Measurements from ENCODE around the gene SEC22A. TPM values are rescaled to one million over a fixed set of nuclear protein-coding genes. Genes with fewer than 3 reads are reported as not detected.

The SEC22A gene
- polyA plus RNA-seq, 1 donor, result 15.2 TPM

DNA sequence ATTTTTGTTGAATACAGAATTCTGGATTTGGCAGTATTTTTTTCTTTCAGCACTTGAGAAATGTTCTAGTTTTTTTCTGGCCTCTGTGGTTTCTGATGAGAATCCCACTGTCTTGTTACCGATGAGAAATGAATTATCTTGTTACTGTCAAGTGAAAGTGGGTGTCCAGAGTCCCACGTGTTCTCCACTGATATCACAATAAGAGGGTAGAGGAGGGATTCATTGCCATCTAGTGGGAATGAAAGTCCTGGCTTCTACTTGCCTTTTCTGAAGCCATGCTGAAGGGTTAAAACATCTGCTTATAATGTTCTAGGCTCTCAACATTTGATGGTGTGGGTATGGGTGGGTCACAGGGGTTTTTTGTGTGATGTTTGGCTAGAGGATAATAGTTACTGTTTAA, 66.1 kb downstream of the SEC22A start:
- DNase-seq, result no peak

DNA sequence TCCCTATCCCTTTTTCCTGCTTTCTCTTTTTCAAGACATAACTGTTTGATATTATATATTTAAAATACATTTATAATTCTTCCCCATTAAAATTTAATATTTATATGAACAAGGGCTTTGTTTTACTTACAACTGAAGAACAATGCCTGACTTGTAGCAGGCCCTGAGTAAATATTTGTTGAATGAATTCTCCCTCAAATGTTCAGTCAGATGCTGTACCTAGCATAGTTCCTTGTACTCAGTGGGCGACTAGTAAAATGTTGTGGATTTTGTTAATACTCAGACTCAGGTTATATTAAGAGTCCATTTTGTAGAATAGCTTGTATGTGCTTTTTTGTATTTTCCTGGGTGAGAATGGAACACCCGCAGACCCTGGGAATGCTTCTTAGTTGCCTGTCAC, 69.1 kb downstream of the SEC22A start:
- no peak for DNase-seq

DNA sequence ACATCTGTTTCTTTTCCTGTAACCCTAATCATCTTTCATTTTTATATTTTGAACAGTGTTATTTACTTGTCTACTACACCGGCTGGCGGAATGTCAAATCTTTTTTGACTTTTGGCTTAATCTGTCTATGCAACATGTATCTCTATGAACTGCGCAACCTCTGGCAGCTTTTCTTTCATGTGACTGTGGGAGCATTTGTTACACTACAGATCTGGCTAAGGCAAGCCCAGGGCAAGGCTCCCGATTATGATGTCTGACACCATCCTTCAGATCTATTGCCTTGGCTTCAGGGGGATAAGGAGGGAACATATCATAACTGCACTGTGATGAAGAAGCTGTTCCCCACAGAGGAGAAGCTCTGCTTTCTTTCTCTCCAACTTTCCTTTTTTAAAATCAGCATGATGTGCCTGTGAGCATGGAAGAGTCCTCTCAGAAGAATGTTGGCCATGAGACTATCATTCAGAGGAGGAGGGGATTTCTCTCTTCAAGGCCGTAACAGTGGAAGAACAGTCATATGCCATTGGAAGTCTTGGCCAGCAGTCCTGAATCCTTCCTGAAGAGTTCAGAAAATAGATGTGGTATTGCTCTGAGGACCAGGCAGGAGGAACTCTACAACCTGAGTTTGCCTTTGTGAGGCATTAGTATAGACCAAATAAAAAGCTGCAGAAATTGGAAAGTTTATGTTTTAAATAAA, 69.9 kb downstream of the SEC22A start:
- DNase-seq, result no peak

DNA sequence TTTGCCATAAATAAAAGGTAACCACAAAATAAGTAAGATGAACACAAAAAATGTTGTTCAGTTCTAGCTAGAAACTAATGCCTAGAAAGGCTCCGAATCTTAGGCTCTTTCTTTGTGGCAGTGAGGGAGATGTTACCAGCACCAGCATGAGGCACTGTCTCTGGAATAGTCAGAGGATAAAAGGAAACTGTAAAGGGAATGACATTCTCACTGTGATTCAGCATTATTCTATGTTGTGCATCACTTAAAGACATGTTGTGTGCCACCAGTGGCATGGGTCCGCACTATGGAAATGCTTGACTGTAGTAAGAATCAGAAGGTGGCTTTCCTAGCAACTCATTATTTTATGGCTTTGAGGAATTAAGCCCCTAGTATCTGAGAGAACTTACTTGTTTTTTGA, 70.8 kb downstream of the SEC22A start:
- no peak for DNase-seq

DNA sequence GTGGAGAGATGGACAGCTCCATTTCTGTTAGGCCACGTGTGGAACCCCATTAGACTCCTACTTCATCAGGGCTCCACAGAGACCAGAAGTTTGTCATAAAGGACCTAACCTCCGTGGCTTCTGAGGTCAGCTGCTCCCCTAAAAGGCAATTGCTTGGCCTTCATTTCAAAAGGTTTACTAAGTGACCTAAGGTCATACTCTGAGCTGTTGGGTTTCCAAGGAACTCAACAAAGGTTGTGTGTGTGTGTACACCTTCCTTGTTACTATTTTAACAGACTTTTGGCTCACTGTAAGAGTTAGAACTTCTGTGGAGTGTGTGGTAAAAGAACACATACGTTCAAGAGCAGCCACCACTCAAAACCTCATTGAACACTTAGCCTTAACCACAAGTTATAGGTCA, 73.9 kb downstream of the SEC22A start:
- DNase-seq, result no peak

DNA sequence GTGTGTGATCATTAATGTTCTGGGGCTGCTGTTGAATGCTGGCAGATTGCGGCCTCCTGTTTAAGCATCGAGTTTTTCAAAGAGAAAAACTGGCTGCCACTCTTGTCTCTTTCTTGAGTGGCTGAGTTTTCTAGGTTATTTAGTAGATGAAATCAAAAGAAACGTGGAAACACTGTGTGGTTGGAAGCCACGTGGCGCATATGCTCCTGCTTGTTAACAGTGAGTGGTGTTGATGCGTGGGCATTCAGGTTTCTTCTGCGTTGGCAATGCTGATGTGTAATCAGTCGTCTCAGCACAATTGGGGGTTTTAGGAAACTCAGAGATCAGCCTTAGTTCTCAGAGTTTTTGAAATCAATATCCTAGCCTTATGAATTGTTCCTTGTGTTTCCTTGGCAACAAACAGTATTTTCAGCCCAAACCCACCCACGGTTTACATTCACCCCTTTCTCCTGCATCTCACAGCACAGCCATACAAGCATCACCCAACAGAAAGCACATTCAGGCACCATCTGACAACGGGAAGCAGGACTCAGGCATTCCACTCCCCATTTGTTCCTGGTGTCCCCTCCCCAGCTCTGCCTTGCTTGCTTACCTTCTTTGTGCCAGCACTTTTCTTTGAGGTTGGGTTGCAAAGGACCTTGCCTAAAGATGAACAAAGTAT, 74.7 kb downstream of the SEC22A start:
- no peak for DNase-seq

DNA sequence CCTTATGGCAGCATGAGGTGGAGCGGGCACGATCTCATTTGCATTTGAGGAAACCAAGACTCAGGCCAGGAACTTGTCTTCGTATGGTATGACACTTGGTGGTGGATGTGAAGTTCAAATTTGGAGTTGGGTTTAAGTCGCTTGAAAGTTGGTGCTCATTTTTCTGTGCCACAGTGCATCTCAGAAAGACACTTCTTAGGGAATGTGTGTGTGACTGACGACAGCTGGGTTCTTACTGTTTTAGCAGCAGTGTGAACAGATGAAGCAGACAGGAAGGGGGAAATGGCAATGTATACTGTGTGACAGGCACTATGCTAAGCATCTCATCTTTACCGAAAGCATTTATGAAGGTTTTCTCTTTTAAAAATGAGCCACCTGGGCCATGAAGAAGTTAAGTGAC, 75.4 kb downstream of the SEC22A start:
- DNase-seq, result no peak

DNA sequence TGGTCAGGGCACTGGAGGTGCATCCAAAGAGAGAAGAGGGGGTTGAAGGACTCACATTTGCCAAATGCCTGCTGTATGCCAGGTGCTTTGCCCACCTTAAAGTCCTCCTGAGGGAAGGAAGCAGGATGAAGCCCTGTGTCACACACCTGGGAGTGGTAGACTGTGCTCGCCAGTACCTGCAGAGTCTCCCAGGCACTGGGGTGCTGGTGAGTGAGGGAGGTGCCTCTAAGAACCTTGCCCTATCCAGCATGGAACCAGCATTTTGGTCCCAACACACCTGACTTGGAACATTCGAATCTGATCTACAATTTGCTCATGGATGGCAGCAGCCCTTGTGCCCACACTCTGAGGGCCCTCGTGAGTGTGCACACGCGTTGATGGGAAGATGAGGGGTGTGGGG, 76.7 kb downstream of the SEC22A start:
- DNase-seq, result no peak

DNA sequence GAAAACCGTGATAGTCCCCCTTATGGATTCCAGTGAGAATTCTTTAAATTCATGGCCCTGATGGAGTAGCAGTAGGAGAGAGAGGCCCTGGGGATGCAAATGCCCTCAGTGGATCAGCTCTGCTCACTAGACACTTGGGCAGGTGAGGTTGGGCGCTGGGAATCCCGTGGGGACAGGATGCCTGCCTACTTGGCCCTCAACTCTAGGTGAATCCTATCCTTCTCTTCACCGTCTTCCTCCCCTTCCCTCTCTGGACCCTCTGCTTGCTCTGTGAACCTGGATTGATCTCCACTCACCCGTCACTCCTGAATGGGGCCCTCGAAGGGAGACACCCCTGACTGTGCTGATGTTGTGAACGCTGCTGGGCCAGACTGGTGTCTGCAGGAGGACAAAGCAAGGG, 77.4 kb downstream of the SEC22A start:
- no peak for DNase-seq

DNA sequence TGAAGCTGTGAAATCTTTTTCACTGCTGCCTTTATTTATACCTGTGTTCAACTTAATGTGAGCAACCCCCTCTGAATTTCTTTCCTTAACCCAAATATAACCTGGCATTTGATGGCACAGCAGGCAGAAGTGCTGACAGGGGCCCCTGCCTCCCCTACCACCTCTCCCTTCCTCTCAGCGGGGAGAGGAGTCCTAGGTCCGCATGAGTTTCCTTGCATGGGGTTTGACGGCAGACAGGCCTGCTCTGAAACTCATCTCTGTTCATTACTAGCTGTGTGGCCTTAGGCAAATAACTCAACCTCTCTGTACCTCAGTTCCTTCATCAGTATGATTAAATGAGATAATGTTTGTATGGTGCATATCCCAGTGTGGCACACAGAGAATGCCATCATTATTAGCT, 79.7 kb downstream of the SEC22A start:
- no peak for DNase-seq

DNA sequence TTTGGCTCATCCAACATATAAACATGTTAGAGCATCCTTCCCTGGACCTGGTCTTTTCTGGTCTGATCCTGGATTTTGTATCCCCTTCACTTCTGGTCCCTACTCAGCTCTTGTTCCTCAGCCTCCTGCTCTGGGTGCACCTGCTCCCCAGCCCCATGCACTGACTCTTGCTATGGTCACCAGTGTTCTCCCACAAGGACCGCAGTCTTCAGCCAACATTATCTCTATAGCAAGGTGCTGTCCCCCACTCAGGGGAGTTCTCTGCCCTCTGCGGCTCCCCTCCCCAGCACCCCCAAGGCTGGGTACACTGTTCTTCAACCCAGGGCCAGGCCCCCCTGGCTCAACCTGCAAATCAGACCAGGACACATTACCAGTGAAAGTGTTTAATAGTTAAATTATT, 80.2 kb downstream of the SEC22A start:
- DNase-seq, result no peak

DNA sequence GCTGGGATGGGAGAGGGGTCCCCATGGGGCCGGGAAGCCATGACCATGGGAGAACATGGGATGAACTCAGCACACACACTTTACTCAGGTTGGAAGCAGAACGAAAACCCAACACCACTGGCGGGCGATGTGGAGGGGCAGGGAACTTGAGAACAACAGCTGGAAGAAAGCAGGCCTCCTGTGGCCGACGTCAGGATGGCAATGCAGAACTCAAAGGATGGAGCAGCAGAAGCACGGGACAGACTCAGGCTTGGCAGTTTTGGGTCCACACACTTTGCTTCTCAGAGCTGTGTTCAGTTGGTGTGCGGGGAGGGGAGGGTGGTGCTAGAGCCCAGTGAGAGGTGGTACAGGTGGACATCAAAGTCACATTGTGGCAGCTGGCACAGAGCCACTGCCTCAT, 80.7 kb downstream of the SEC22A start:
- DNase-seq, result no peak

DNA sequence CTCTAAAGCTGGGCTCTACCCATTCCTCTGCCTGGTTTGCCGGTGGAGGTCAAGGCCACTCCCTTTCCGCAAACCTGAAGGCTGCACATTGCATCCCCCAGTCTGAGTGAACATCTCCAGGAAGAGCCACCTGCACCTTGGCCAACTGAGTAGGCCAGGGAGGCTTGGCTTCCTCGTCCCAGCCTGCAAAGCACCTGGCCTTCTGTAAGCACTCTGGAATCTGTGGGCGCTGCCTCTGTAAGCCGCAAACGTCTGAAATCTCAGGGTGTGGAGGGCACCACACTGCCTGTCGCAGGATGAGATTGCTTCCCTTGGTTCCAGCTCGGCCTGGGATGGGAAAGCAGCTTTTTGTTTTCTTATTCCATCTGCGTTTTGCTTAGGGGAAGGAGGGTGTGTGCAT, 81.3 kb downstream of the SEC22A start:
- no peak for DNase-seq

DNA sequence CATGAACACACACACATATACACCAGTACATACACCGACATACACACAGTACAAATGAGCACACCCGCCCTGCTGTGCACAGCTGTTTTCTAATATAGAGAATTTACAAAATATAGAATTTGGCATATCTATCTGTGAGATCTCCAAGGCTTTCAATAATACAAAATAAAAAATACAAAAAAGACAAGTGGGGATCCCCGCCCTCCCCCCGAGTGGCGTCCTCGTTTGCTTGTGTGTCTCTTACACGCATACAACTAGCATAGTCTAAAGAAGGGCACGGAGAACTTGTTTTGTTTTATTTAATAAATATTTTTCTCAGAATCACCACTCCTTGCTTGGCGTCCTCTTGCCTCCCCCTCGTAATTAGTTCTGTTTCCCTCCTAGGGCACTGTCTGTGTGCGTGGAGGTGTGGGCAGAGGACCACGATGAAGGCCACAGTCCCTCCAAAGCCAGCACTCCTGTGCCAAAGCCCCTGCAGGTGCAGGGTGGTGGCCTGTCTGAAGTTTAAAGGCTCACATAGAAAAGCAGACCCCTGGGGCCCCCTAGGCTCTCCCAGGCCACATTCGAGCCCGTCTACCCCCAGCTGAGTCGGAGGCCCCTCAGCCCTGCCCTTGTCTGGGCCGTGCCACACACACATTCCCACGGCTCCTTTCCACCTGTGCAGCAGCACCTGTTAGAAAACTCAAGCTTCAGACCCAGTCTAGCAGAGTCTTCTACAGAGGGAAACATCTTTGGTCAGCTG, 82.1 kb downstream of the SEC22A start:
- no peak for DNase-seq

DNA sequence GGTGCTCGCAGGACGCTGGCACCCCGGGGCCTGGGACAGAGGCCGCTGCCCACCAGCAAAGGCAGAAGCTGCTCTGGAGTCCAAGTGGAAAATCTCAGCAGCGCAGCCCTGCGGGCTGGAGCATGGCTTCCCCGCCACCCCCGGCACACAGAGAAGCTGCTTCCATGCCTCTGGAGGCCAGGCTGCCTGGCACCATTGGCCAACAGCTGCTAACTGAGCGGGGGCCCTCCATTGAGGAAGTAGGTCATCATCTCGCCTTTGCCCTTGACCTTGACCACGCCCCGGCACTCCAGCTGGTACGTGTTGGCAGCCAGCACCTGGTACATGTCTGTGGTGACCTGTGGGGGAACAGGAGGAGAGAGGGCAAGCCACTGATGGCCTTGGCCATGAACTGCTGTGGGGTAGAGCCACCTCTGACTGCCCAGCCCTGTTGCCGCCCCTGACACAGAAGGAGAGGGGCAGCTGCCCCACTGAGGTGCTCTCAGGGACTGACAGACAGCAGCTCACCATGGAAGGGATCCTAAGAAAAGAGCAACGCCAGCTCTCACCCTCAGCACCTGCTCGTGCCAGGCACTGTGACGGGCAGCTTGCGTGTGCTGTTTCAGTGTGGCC, 82.8 kb downstream of the SEC22A start:
- DNase-seq, result no peak

DNA sequence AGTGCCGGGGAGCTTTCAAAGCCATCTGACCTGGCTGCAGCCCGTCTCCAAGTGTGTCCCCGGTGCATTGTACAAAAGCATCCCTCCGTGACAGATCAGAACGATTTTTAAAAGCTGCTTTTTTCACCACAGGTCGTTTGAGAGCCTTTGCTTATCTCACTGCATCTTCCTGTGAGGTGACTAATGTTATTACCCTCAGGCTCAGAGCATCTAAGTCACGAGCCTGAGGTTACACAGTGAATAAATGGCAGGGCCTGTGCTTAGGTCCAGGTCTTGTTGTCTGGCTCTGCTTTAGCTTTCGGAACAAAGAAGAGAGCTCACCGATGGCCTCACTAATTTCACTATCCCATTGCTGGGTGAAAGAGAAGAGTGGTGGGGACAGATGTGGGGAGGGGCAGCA, 83.3 kb downstream of the SEC22A start:
- no peak for DNase-seq

DNA sequence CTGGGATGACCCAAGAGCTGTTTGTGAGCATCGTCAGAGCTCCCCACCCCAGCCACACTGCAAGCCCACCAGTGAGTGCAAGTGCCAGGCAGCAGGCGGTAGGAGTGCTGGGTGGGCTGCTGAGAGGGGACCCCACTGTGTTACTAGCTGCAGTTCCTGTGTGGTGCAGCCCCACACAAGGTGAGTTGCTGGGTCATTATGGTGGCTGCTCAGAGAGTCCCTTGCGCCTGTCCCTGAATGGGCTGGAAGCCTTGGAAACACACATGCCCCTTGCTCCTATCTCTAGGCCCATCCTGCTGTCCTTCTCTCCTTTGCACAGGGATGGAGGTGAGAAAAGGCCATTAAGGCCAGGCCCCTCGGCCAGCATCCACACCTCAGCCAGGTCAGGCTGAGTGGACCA, 83.7 kb downstream of the SEC22A start:
- no peak for DNase-seq

DNA sequence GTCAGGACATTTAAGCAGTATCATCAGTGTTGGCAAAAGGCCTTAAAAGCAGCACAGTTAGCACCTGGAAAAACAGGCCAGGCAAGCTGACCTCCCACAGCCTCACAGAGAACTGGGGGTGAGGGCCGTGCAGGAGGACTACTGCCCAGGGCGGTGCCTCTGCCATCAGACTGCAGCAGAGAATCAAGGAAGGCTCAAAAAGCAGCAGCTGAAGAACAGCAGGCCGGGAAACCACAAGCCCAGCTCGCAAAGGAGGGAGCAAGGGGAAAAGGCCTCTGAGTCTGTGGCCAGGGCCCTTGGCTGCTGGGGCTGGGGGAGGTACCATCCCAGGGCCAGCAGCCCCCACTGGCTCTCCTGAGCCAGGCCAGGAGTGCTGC, 84.2 kb downstream of the SEC22A start:
- no peak for DNase-seq

DNA sequence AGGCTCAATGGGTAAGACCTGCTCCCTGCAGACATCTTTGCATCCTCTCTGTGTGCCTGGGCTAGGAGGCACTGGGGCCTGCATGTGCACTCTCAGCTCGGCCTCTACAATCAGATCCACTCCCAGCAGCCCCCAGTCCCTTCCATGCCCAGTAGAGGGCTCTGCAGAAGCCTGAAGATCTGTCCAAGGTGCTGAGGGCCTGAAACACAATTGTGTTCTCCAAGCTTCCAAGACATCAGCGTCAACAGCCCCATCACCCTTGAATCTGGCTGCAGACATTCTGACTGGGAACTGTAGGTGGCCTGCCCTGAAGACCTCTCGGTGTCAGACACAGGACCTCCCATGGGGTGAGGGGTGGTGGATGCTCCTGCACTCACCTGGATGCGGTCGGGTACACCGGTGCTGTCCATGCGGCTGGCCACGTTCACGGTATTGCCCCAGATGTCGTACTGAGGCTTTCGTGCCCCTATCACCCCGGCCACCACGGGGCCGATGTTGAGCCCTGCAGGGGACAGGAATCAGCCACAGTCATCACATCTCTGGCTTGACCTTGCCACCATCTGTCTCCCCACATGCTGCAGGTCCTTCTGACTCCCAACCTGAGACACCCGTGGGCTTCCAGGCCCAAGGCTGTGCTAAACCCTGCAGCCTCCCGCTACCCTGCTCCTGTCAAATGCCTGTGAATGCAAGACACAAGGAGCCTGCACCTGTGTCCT, 84.7 kb downstream of the SEC22A start:
- DNase-seq, result peak; percentile 36

DNA sequence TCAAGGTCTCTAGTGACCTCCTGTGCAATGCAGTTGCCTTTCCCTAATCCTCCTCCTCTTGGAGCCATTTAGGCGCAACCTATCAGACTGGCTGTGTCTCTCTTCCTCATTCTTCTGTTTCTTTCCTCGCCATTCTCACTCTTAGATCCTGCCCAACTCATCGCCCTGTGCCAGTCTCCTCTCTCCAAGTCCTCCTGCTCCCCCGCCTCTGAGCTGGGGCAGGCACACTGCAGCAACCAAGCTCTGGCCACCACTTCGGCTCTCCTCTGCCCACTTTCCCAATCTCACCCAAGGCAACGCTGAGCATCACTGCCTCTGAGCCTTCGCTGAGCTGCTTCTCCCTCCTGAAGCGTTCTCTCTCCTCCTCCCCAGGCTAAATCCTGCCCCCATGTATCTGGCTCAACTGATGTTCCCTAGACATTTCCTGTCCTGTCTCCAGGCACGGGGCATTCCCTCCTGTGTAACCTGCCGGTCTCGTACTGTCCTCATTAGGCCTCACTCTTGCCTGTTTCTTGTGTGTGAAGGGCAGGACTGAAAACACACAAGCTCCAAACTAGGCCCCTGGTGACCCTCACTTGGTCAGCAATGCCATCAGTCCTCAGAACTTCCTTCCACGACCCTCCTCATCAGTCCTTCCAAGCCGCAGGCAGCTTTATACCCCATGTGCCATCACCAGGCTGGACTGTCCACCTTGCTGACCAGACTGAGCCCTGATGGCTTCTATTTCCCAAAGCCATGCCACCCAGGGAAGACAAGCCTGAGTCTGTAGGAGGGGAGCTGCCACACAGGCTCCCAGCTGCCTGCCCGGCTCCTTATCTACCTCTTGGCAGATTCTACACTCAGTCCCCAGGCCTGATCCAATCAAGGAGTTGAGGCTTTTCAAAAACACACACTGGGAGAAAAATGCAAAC, 85.6 kb downstream of the SEC22A start:
- DNase-seq, result no peak

DNA sequence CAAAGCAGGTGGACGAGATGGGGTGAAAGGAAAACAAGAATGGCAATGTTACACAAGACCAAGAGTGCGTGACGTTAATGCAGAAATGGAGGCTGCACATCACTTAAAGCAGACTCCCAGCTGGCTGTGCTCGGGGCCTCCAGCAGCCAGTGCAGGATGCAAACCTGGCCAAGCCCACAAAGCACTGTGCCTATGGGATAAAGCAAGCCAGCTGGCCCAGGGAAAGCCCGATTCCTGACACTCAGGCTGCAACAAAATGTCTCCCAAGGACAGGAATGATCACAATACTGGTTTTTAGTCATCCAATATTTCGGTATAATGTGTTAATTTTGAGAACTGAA, 86.2 kb downstream of the SEC22A start:
- no peak for DNase-seq
